ENCODE data around the gene ZC3H12D.
"Not testable (repeated sequence)": the region's sequence is repeated elsewhere in the genome, so short reads cannot be mapped to it uniquely, and the experiment has no call there.

ZC3H12D gene

DNA sequence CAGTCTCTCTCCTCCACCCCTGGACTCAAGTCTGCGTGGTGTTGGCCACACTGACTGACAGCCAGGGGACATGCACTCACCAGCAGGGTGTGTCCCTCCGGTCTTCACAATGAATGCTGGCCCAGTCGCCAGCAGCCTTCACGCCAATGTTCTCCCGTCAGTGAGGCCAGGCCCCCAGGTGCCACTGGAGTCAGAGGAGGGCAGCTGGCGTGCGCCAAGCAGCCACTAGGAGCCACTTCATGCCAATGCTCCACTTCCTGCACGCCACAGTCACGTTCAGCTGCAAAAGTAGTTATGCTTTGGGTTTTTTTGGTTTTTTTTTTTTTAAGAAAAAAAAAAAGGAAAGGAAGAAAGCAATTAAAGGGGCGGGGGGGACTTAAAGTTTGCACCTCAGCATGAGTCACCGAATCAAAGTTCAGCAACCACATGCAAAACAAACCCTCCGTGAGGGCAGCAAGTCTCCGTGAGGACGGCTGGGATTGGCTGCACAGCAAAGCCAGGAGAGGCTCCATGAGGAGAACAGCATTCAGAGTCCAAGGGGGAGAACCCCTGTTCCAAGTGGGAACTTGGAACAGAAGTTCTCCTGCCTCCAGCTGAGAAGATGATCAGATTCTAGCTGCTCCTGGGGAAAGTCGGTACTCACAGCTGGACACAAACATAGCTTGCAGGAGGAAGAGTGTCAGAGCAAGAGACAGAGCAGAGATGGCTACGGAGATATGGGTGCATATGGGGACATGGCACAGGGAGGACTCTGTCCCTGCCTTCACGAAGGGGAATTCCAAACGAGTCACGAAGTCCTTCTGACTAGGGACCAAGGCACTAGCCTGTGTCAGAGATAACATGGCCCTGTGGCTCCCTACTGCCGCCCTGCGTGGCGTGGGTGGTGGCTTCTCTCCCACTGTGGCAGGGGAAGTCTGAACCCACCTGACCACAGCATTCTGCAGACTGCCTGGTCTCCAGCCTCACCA lies at the start of gene ZC3H12D:
ZC3H12D (minus strand) TSS at position 282 of the 968 bp plus-strand sequence. CDS start 10,471 bp downstream, outside the sequence.
- no peak for DNase-seq

GRCh38 chr6:149529650-149530049 lies 44.8 kb upstream of the ZC3H12D start:
- DNase-seq: no peak

- no peak for DNase-seq
These were observed 30.7 kb upstream of the ZC3H12D start for GRCh38 chr6:149515494-149515893.

DNA sequence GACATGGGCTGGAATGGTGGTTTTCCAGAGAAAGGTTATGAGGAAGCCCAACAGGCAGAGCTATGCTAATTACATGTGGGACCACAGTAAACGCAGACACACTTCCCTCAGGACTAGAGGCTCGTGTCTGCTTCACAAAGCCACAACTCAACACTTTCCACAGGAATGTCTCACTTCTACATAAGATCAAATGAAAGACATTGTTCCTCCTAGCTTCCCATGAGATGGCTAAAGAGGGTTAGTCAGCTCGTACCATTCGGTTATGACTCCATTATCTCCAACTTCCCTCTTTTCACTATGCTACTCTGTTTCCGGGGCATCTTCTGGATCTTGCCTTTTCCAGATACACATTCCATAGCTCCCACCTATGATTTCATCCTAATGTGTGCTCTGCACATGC lies 29.1 kb upstream of the ZC3H12D start:
- DNase-seq: no peak

GRCh38 chr6:149510793-149511512 lies 26.1 kb upstream of the ZC3H12D start:
- DNase-seq: no peak

GRCh38 chr6:149508485-149508884 lies 23.7 kb upstream of the ZC3H12D start:
- no peak for DNase-seq

DNA sequence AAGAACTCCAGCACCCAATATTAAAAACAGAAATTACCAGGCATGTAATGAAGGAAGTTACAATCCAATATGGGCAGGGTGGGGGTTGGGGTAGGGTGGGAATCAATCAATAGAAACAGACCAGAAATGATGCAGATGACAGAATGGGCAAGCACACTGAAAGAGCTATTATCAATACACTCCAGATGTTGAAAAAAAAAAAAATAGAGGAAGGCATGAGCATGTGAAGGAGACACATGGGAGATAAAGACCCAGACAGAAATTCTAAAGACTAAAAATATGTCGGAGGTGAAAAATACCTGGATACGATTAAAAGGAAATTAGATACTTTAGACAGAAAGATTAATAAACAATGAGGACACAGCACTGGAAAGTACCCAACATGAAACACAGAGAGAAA lies 19.1 kb upstream of the ZC3H12D start:
- no peak for DNase-seq

DNA sequence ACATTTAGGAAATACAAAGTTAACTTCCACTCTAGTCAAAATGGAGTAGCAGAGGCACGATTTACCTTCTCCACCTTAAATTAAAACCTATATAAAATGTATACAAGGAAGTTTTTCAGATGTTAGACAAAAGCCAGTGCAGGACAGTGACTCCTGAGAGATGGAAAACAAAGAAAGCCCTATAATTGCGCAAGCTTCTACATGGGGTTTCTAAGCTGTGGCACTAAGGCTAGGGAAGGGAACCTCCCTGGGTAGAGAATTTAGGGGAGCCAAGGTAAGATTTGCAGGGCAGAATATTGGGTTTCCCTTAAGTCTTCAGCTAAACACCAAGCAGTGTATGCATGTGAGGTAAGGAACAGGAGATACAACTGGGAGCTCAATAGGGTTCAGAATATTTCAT lies 18.5 kb upstream of the ZC3H12D start:
- DNase-seq: no peak

DNA sequence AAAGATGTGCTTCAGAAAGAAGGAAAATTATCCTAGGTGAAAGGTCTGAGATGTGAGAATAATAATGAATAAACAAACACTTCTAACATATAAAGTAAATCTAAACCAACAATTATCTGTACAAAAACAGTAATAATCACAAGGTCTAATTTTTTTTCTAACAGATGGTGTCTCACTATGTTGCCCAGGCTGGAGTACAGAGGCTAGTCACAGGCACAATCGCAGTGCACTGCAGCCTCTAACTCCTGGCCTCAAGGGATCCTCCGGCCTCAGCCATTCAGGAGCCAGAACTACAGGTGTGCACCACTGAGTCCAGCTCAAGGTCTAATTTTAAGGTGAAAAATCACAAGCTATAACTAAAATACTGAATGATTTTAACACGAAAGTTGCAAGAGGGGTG lies 17.0 kb upstream of the ZC3H12D start:
- no peak for DNase-seq

DNA sequence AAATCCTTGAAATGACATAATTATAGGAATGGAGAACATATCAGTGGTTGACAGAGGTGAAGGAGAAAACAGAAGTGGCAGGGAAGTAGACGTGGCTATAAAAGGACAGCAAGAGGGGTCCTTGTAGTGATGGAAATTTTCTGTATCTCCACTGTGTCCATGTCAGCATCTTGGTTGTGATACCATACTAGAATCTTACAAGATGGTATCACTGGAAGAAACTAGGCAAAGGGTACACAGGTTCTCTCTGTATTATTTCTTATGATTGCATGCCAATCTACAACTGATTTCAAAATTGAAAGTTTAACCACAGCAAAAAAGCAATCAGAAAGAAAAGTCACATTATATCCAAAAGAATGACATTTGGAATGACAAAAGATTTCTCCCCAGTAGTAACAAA lies 16.4 kb upstream of the ZC3H12D start:
- DNase-seq: no peak

GRCh38 chr6:149500096-149500495 lies 15.3 kb upstream of the ZC3H12D start:
- no peak for DNase-seq

DNA sequence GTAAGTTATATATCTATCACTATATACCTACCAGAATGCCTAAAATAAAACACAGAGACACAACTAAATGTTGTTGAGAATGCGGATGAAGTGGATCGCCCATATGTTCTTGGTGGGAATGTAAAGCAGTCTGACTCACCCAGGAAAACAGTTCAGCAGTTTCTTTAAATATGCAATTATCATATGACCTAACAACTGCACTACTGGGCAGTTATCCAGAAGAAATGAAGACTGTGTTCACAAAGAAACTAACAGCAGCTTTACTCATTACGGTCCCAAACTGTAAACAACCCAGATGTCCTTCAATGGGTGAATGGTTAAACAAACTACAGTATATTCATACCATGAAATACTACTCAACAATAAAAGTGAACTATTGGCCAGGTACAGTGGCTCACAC lies 14.3 kb upstream of the ZC3H12D start:
- no peak for DNase-seq

DNA sequence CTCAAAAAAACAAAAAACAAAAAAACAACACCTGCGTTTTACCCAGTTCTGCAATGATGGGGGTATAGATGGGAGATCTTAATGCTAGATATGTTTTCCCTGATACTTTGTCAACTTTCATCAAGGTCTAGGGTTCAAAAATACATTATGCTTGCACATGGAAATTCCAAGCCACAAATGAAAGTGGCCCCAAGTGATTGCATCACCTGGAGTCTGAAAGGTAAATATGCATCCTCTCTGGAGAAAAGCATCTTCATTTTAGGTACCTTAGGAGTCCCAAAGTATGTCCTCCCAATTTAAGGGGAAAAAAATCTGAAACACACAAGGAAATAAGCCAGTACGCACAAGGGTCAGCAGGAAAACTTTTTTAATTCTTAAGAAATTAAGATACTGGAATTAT lies 12.6 kb upstream of the ZC3H12D start:
- no peak for DNase-seq

- DNase-seq: not testable (repeated sequence)
These were observed 11.8 kb upstream of the ZC3H12D start for GRCh38 chr6:149496597-149496996.

GRCh38 chr6:149495349-149496016 lies 10.7 kb upstream of the ZC3H12D start:
- DNase-seq: not testable (repeated sequence)

GRCh38 chr6:149494810-149495209 lies 10.0 kb upstream of the ZC3H12D start:
- not testable (repeated sequence) for DNase-seq

DNA sequence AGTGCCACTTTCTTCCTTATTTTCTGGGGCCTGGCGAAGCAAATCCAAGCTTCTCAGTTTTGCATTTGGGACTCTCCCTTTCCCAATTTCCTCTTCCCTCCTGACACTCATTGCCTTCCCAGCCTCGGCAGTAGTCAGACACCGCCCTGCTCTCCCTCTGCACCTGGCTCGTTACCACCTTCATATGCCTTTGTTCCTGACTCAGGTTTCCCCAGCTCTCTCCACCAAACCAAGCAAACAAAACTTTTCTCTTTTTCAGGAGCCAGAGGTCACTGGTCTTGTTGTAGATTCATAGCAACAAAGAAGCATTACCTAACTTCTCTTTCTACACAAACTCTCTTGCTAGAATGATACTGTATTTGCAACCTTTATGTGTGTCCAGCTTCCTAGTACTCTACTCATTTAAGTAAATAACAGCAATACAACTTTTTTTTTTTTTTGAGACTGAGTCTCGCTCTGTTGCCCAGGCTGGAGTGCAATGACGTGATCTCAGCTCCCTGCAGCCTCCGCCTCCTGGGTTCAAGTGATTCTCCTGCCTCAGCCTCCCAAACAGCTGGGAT lies 9.0 kb upstream of the ZC3H12D start:
- DNase-seq: no peak

DNA sequence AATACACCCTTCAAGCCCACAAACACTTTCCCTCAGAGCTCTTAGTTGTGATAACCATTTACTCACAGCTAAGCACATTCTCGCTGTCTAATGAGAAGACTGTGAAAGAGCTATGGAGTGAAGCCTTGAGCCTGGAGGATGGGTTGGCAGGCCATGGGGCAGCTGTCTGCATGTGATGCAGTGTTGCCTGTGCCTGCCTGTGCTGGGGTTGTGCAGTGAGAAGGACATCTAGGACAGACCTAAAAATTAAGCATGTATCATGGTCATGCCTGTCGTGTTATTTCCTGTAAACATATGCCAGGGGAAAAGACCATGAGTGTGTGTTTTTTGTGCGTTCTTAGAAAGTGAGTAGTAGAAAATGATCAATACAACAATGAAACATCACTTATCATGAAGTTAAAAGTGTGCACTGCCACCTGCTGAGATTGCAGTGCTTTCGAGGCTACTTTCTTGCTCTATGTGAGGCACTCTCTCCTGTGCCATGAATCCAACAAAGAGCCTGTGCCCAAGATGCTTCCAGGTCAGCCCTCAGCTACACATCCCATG lies 8.1 kb upstream of the ZC3H12D start:
- DNase-seq: no peak

GRCh38 chr6:149489967-149490366 lies 5.2 kb upstream of the ZC3H12D start:
- DNase-seq: no peak

DNA sequence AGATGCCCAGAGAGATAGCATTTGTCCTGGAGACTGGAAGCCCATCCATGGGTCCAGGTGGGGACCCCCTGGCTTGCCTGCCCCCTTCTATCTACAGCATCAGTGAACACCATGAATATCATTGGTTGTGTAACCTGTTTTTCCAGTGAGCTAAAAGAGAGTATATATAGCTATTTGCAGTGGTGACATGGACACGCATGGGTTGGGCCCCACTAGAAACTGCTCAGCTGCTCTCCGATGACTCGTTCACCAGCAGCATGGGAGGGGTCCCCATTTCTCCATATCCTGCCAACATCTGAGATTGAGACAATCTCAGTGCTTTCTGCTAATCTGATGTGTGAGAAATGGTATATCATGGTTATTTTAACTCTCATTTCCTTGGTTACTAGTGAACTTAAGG lies 4.0 kb upstream of the ZC3H12D start:
- DNase-seq: no peak

DNA sequence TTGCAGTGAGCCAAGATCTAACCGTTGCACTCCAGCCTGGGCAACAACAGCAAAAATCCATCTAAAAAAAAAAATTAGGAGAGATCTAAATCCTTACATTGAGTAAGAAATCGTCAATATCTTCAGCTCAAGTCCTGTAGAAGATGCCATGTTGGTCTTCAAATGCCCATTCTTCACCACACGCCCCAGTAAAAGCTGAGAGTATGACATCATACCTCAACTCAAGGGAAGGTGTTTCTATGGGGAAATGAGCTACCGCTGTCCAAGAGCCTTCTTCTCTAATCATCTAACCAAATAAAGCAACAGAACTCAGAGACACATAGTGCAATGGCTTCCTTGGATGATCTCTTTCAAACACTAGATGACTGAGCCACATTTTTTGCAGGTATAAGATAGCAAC lies 2.5 kb upstream of the ZC3H12D start:
- no peak for DNase-seq

DNA sequence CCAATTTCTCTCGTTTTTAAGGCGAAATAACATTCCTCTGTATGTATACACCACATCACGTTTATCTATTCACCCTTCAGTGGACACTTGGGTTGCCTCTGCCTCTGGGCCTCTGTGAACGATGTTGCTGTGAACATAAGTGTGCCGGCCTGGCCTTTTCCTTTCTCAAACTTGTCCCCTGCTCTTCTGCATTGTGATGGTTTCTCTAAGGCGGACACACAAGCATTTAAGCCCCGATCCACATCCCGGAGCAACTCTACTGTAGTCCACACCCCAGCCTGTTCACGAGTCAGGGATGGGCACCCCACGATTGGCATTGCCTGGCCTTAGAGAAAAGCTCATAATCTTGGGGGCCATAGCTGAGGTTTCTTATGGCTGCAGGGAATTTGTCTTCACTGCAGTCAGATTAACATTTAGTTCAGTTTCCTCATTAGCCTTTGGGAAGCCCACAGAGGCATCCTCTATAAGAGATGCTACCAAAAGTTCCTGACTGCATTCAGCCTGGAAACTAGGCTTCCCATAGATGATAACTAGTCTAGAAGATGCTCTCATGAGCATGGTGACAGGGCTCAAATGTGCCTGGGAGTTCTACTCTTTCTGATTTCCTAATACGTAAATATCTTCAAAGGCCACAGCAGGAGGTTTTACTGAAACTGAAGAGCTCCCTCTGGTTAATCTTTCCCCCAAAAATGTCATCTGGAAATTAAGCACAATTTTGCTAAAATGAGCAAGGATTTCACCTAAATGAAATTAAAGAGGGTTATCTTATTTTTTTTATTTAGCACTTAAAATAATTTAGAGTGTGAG lies 762 bp downstream of the ZC3H12D start:
- DNase-seq: no peak
